ENCODE results near the gene CKS2.
"Not testable (repeated sequence)": the region's sequence is repeated elsewhere in the genome, so short reads cannot be mapped to it uniquely, and the experiment has no call there.

CKS2 gene

GRCh38 chr9:89311346-89312221 is 589 bp downstream of the CKS2 start:
- no peak for DNase-seq (ENCODE audit: low spot score)

- DNase-seq (ENCODE audit: low spot score) = peak; percentile 46
These were observed 1.2 kb downstream of the CKS2 start for GRCh38 chr9:89312222-89312571.

GRCh38 chr9:89313842-89314241 is 2.8 kb downstream of the CKS2 start:
- DNase-seq (ENCODE audit: low spot score) = no peak

DNA sequence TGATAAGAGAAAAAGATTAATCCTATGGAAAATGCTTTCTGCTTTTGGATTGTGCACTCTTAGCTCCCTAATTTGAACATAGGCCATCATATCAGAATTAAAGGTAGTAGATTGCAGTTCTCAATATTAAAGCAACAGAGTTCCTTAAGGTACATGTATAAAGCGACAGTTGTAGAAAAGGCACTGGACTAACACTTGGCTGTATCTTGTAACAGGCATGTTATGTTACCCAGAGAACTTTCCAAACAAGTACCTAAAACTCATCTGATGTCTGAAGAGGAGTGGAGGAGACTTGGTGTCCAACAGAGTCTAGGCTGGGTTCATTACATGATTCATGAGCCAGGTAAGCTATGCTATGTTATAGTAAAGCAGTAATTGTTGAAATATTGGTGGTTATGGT is 4.0 kb downstream of the CKS2 start:
- DNase-seq (ENCODE audit: low spot score) = no peak

DNA sequence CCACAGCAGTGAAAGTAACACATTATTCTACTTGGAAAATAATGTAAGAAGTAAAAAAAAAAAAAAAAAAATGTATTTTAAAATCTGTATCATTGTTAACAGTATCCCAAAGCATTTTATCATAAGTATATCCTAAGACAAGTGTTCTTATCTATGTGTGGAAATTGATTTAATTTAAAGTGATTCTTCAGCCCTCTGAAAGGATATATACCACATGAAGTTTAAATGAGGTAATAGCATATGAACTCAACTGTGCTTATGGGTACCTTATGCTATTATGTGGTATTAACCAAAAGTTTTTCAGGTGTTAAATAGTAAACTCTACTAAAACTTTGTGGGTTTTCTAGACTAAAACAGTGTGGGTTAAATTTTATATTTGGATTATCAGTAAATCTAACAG is 4.5 kb downstream of the CKS2 start:
- DNase-seq (ENCODE audit: low spot score) = no peak

GRCh38 chr9:89317282-89317681 is 6.3 kb downstream of the CKS2 start:
- no peak for DNase-seq (ENCODE audit: low spot score)

DNA sequence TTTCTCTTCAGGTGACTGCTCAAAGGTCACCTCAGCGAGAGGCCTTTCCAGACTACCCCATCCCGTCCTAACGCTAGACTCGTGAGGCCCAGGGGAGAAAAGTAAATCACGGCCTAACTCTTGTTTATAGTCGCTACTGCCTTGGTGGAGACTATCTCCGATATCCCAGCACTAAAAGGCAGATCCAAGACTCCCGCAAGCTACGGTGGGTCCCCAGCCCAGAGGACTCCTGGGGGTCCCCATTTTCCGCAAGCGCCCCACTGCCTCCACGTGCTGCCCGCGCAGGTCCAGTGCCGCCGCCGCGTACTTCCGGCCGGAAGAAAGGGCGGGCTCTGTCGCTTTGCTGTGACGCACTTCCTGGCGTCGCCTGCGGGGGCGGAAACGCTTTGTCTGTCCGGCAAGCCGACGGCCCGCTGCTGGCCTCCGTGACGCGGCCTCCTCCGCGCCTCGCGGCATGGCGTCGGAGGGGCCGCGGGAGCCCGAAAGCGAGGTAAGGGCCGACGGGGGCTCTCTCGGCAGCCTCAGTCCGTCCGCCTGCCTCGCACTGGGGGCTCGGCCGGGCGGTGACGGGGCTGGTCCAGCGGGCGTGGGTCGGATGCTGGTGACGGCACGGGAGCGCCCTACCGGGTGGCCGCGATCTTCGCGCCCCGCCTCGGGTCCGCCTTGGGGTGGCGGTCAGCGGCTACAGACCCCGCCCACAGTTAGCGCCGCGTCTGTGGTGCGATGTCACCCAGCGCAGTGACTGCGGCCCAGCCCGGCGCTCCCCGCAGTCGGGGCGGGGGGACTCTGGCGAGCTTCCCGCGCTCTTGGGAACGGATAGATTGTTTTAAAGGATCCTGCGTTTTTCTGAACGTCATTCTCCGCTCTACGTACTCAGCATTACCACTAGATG is 7.4 kb downstream of the CKS2 start, which contains the start of gene SECISBP2:
SECISBP2 (plus strand) TSS at position 378 of the 892 bp plus-strand sequence; CDS start at position 455, 77 bp downstream.
- DNase-seq (ENCODE audit: low spot score) = peak; percentile 94

- DNase-seq (ENCODE audit: low spot score) = no peak
These were observed 8.3 kb downstream of the CKS2 start for GRCh38 chr9:89319015-89319905.

DNA sequence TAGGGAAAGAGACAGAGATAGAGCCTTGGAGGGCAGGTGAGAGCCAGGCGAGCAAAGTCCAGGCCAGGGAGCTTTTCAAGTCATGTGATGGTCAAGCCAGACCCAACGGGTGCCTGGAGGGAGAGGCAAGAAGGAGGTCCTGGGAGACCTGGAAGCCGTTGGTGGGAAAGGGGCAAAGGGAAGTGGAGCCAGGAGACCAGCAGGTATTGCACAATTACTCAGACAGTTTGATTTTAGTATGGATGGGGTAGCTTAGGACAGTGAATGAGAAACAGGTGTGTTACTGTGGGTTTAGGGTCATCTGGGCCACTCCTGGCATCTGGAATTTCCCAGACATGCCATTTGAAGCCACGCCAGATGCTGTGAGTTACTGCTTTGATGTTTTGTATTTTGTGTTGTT is 12.4 kb downstream of the CKS2 start:
- no peak for DNase-seq (ENCODE audit: low spot score)

DNA sequence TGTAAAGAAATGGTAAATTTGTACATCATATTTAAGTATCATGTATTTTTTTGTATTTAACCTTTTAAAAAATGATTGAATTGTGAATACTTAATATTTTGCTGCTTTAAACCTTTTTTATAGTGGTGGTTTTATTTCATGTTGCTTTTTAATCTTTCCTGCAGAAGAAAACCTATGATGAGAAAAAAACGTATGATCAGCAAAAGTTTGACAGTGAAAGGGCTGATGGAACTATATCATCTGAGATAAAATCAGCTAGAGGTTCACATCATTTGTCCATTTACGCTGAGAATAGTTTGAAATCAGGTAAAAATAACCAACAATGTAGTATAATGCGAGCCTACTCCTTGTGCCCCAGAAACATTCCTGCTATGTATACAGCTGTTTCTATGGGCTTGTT is 14.7 kb downstream of the CKS2 start:
- no peak for DNase-seq (ENCODE audit: low spot score)

GRCh38 chr9:89328064-89328463 is 17.1 kb downstream of the CKS2 start:
- DNase-seq (ENCODE audit: low spot score) = no peak

DNA sequence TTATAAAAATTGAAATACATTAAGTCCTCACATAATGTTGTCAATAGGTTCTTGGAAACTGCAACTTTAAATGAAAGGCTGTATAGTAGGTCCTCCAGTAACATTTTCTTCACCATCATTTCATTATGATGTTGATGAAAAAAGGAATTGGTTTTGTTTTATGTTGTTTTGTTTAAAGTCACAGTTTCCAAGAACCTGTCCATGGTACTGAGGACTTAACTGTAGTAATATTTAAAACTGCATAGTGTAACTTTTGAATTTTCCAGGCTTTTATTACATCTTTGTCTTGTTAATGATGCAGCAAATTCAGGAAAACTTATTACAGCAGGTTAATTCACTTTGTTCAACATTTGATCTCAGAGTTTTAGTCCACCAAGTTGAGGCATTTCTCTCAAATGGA is 18.9 kb downstream of the CKS2 start:
- no peak for DNase-seq (ENCODE audit: low spot score)

DNA sequence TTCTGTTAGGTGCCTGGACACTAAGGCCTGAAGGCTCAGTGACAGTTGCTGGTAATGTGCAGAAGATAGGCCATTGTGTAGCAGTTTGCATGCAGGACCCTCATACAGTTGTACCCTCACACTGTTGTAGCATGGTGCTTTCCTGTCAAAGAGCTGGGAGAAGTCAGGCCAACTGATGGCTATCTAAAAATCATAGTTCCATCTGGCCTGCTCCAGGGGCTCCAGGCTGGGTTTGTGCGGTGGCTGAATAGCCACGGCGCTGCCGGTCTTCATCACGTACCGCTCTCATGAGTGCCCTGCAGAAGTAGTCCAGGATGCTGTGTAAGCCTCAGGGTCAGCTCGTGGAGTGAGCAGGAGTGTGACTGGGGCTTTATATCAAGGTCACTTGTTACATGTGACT is 19.5 kb downstream of the CKS2 start:
- DNase-seq (ENCODE audit: low spot score) = no peak

DNA sequence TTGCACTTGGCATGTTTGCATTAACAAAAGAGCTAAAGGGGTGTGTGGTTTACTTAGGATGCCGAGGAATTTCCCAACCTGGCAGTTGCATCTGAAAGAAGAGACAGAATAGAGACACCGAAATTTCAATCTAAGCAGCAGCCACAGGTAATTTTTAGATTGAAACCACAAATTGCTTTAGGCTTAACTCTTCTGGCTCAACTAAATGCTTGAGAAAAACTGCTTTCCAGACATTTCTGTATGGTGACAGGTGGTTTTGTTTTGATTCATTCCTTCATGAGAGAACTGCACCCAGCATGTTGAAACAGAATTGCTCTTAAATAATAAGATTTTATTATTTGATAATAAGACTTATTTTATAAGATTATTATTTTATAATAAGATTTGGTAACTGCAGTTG is 28.8 kb downstream of the CKS2 start:
- no peak for DNase-seq (ENCODE audit: low spot score)

- DNase-seq (ENCODE audit: low spot score) = no peak
These were observed 29.3 kb downstream of the CKS2 start for GRCh38 chr9:89340332-89340731.

- no peak for DNase-seq (ENCODE audit: low spot score)
These were observed 31.2 kb downstream of the CKS2 start for GRCh38 chr9:89342213-89342612.

DNA sequence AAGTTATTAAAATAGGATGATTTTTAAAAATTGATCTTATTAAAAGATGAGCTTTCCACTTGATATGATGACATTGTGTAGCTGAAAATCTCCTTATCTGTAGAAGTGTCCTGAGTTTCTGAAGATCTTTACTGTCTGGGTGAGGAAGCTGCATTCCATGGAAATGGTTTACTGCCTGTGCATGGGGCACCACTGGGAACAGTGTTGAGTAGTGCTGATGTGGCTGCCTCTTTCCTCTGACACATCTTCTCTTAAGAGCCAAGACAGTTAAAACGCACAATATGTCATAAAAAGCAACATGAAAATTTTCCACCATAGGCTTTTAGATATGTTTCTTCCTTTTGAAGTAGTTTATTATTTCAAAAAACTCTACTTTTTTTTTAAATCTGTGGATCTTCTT is 32.0 kb downstream of the CKS2 start:
- DNase-seq (ENCODE audit: low spot score) = no peak

DNA sequence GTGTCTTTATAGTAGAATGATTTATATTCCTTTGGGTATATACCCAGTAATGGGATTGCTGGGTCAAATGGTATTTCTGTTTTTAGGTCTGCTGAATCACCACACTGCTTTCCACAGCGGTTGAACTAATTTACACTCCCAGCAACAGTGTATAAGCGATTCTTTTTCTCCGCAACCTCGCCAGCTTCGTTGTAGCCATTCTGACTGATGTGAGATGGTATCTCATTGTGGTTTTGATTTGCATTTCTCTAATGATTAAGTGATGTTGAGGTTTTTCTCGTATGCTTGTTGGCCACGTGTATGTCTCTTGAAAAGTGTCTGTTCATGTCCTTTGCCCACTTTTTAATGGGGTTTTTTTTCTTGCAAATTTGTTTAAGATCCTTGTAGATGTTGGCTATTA is 32.8 kb downstream of the CKS2 start:
- not testable (repeated sequence) for DNase-seq (ENCODE audit: low spot score)

- DNase-seq (ENCODE audit: low spot score) = no peak
These were observed 34.5 kb downstream of the CKS2 start for GRCh38 chr9:89345476-89345875.

DNA sequence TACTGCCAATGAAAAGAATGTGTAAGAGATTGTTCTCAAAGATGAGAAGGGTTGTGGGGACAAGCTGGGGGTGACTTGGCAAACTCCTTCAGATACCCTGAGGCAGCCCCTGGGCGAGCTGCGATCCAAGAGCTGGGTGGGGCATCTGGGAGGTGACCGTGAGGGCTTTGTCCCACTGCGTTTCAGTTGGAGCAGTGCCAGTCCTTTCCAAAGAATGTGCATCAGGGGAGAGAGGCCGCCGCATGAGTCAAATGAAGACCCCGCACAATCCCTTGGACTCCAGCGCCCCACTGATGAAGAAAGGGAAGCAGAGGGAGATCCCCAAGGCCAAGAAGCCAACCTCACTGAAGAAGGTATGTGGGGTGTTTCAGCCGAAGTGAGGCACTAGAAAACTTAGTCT is 35.7 kb downstream of the CKS2 start:
- DNase-seq (ENCODE audit: low spot score) = no peak

DNA sequence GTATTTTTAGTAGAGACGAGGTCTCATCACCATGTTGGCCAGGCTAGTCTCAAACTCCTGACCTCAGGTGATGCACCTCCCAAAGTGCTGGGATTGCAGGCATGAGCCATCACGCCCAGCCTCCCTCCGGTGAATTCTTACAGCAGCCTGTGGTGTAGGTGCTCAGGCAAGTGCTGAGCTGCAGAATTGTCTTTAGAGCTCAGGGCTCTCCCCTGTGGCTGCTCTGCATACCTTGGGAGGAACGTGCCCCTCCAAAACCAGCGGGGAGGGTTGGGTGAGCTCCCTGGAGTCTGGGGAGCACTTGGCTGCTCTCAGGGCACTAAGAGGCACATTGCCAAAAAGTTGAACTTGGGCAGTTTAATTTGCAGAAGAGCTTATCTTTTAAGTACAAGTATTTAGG is 36.7 kb downstream of the CKS2 start:
- no peak for DNase-seq (ENCODE audit: low spot score)

DNA sequence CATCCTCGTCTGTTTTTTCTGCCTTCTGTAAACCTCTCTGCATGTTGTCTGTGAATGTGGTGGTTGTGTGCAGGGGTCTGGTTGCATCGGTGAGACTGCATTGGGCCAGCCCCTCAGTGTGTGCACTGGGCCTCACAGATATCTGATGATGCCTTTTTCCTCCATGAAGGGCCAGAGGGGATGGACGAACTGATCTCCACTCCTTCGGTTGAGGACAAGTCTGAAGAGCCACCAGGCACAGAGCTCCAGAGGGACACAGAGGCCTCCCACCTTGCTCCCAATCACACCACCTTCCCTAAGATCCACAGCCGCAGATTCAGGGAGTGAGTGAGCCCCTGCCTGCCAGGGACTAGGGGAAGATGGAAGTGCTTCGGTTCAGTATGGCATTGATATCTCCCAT is 38.6 kb downstream of the CKS2 start:
- no peak for DNase-seq (ENCODE audit: low spot score)
